Endothelial cell of umbilical vein (primary cell): ENCODE measurements around the gene IGBP1. TPM values are rescaled to one million over a fixed set of nuclear protein-coding genes. Genes with fewer than 3 reads are reported as not detected.

Source experiments
- BruUV-seq: library from RNA; stranded (reverse); fragments of 400-500 nt; replicated peaks from 2 replicates; lab custom pipeline; 2021; lab: Mats Ljungman, UMichigan
- CTCF ChIA-PET: fragments of 300-600, 350-600 bp; sonication (Branson Sonifier 250); formaldehyde crosslinking; loops from one replicate; lab custom pipeline; 2021; ENCODE audit warnings: antibody characterized with exemption, inconsistent platforms; lab: Charles Lee
- POLR2A ChIA-PET: fragments of 300-600, 350-600 bp; sonication (Branson Sonifier 250); formaldehyde crosslinking; loops from one replicate; lab custom pipeline; 2021; ENCODE audit warnings: antibody characterized with exemption, inconsistent platforms; lab: Charles Lee
- DNase-seq: peaks from one replicate; pipeline ENCODE4 v3.0.0-alpha.2; 2011; ENCODE audit warnings: low read depth, low spot score
- FAIRE-seq: peaks from 2 replicates; lab custom pipeline; 2011; peaks lifted over from hg19 to GRCh38; lab: Jason Lieb, UNC
- H2AFZ ChIP-seq: 2 replicates; pipeline ENCODE4 v1.6.0; 2012; ENCODE audit warnings: low read depth, low read length, control low read depth, inconsistent platforms
- H3K27ac ChIP-seq: 2 replicates; pipeline ENCODE4 v1.5.1; 2011; ENCODE audit warnings: low read depth, mild to moderate bottlenecking, control low read depth, low read length, moderate library complexity; ENCODE audit not compliant: insufficient read depth
- H3K27me3 ChIP-seq, 2 experiments: 2 replicates each; pipeline versions ENCODE4 v1.6.0 to v1.6.1; 2011; ENCODE audit warnings: low read length in 2 of 2, mixed read lengths in 1 of 2; ENCODE audit not compliant: control insufficient read depth in 2 of 2, insufficient read depth in 2 of 2
- H3K36me3 ChIP-seq, 2 experiments: 2 replicates in 1 of 2; 3 replicates in 1 of 2; pipeline ENCODE4 v1.5.1; 2011; ENCODE audit warnings: low read length in 2 of 2, mild to moderate bottlenecking in 1 of 2, moderate library complexity in 1 of 2; ENCODE audit not compliant: control insufficient read depth in 2 of 2, insufficient read depth in 2 of 2; ENCODE audit errors: extremely low read depth in 1 of 2
- H3K4me1 ChIP-seq: 3 replicates; pipeline ENCODE4 v1.5.1; 2011; ENCODE audit warnings: mild to moderate bottlenecking, low read length; ENCODE audit not compliant: control insufficient read depth, insufficient read depth; ENCODE audit errors: extremely low read depth
- H3K4me2 ChIP-seq: 2 replicates; pipeline ENCODE4 v1.6.1; 2011; ENCODE audit warnings: low read length, control low read depth, mixed read lengths; ENCODE audit not compliant: insufficient read depth
- H3K4me3 ChIP-seq, 3 experiments: fragments of 200-600 bp in 1 of 3; sonication (generic), shearing (Covaris generic) in 1 of 3; replicated peaks in 1 of 3; 2 replicates each; pipeline ENCODE4 v1.5.1; 2011 to 2016; ENCODE audit warnings: control low read depth in 3 of 3, low read length in 3 of 3, mild to moderate bottlenecking in 2 of 3, inconsistent platforms in 1 of 3, low read depth in 1 of 3, moderate library complexity in 1 of 3; ENCODE audit not compliant: insufficient read depth in 1 of 3
- H3K79me2 ChIP-seq: 2 replicates; pipeline ENCODE4 v1.6.0; 2012; ENCODE audit warnings: low read length, inconsistent platforms; ENCODE audit not compliant: control insufficient read depth, insufficient read depth
- H3K9ac ChIP-seq: replicated peaks from 2 replicates; pipeline ENCODE3; 2011; ENCODE audit warnings: low read length, control low read depth; ENCODE audit not compliant: insufficient read depth; ENCODE audit errors: extremely low read depth
- H3K9me1 ChIP-seq: replicated peaks from 3 replicates; pipeline ENCODE4 v1.6.0; 2011; ENCODE audit warnings: mild to moderate bottlenecking, low read length; ENCODE audit not compliant: control insufficient read depth, insufficient read depth; ENCODE audit errors: extremely low read depth
- H3K9me3 ChIP-seq: replicated peaks from 2 replicates; pipeline ENCODE4 v1.5.1; 2012; ENCODE audit warnings: low read length, inconsistent platforms; ENCODE audit not compliant: control insufficient read depth, insufficient read depth
- H4K20me1 ChIP-seq: replicated peaks from 2 replicates; pipeline ENCODE3; 2011; ENCODE audit warnings: mild to moderate bottlenecking, low read length; ENCODE audit not compliant: control insufficient read depth, insufficient read depth; ENCODE audit errors: extremely low read depth
- CTCF ChIP-seq, 2 donors: IDR thresholded peaks; 1 replicate in 1 of 2; 2 replicates in 1 of 2; pipeline ENCODE4 v1.5.1; 2011; ENCODE audit warnings: low read length in 2 of 2, mild to moderate bottlenecking in 2 of 2, moderate library complexity in 2 of 2, control low read depth in 1 of 2, inconsistent platforms in 1 of 2, low read depth in 1 of 2; ENCODE audit not compliant: insufficient read depth in 1 of 2; ENCODE audit errors: extremely low read depth in 1 of 2
- EZH2 ChIP-seq: IDR thresholded peaks from 2 replicates; pipeline ENCODE4 v1.6.1; 2012; ENCODE audit warnings: borderline replicate concordance, low read depth, mild to moderate bottlenecking, moderate library complexity, low read length, inconsistent platforms; ENCODE audit not compliant: severe bottlenecking
- FOS ChIP-seq: IDR thresholded peaks from 2 replicates; pipeline ENCODE4 v1.6.1; 2011; ENCODE audit warnings: mild to moderate bottlenecking, low read length, moderate library complexity, borderline replicate concordance; ENCODE audit not compliant: insufficient read depth
- GATA2 ChIP-seq: IDR thresholded peaks from 2 replicates; pipeline ENCODE4 v1.7.0; 2011; ENCODE audit warnings: low read depth, mild to moderate bottlenecking, moderate library complexity, mixed read lengths, low read length; ENCODE audit not compliant: insufficient read length, insufficient read depth
- JUN ChIP-seq: IDR thresholded peaks from 2 replicates; pipeline ENCODE4 v1.6.1; 2011; ENCODE audit warnings: borderline replicate concordance, low read depth; ENCODE audit not compliant: insufficient read length, insufficient read depth
- MYC ChIP-seq: IDR thresholded peaks from one replicate; pipeline ENCODE4 v1.6.1; 2011; ENCODE audit warnings: mild to moderate bottlenecking, low read depth, low read length
- POLR2A ChIP-seq: IDR thresholded peaks from 2 replicates; pipeline ENCODE4 v1.6.1; 2012; ENCODE audit warnings: low read depth, mild to moderate bottlenecking, control low read depth, low read length
- POLR2AphosphoS5 ChIP-seq: IDR thresholded peaks from 2 replicates; pipeline ENCODE4 v1.6.1; 2012; ENCODE audit warnings: low read depth, mild to moderate bottlenecking, control low read depth, low read length, moderate library complexity; ENCODE audit not compliant: insufficient read depth
- dilution Hi-C: fragments of 300-500 bp; cut with MboI; formaldehyde crosslinking; loops from one replicate; pipeline ENCODE4 v1.15.0; 2019; ENCODE audit warnings: low sequenced_read_pairs; ENCODE audit not compliant: extremely low pct_ligation_motif_present
- intact Hi-C: fragments of 100-400 bp; cut with micrococcal nuclease; formaldehyde crosslinking; loops from one replicate; pipeline ENCODE4 v1.10.0; 2022
- polyA plus RNA-seq, 4 experiments: library from polyadenylated mRNA; depleted of rRNA in 3 of 4; stranded (reverse) in 3 of 4; unstranded in 1 of 4; fragments of >200 nt; gene quantifications; 2 replicates each; pipeline versions ENCODE4 v1.2.1 to v1.2.3, GENCODE V29; 2011 to 2012; ENCODE audit warnings: missing spikeins in 1 of 4
- total RNA-seq: library from RNA; stranded (reverse); gene quantifications from 2 replicates; pipeline ENCODE4 v1.2.3, GENCODE V29; 2021
- TF ChIP-seq, protein P1 (sequence below): IDR thresholded peaks from 2 replicates; pipeline ENCODE4 v1.6.1; 2011; ENCODE audit not compliant: insufficient read depth, insufficient read length

IGBP1 gene
- total and polyA plus RNA-seq, 2 donors (not counting 3 experiments of a cell fraction or from before 2014, with no cell fraction given), result 38.1 to 39.5 TPM

DNA sequence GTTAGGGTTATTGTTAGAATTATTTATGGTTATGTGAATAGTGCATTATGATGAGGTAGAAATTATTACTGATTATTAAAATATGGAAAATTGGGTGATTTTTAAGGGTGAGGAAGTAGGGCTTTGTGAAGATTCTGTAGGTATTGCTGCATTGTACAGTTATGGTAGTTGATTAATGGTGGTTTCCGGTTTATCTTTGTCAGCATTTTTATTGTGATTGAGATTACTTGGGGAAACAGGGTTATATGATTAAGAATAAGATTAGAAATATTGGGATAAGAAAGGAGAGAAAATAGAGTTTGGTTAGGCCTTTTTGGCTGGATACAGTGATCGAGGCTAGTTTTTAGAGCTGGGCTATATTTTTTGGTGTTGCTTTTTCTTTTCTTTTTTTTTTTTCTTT, 8.6 kb upstream of the IGBP1 start:
- intact Hi-C loops, result no loop called here

More for the DNA sequence above, 8.6 kb upstream of the IGBP1 start:
- dilution Hi-C loops, result no loop called here
- Histone ChIP-seq H3K9me3 (no peaks in the 10 kb centered on the region), H3K79me2 (no peaks in the 10 kb centered on the region), H2AFZ (no peak overlapping the region), H3K4me2 (no peak overlapping the region), H3K27me3 (no peaks in the 10 kb centered on the region), H3K27ac (no peak overlapping the region), H3K4me3 (no peak overlapping the region), H4K20me1 (no peaks in the 10 kb centered on the region), H3K36me3 (no peaks in the 10 kb centered on the region), H3K9ac (no peak overlapping the region), H3K4me1 (no peaks in the 10 kb centered on the region), H3K9me1 (no peaks in the 10 kb centered on the region)
- no TSS peak for BruUV-seq
- CTCF ChIA-PET, result no interaction called here
- FAIRE-seq (no peak), DNase-seq (no peak)
- TF ChIP-seq, protein P1, sequence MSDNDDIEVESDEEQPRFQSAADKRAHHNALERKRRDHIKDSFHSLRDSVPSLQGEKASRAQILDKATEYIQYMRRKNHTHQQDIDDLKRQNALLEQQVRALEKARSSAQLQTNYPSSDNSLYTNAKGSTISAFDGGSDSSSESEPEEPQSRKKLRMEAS, result no peak
- TF ChIP-seq CTCF (IDR thresholded peaks at IDR 0.05; ENCODE audit: extremely low read depth in 1 of 2, insufficient read depth in 1 of 2, low read depth in 1 of 2, low read length in 2 of 2) (no peak), JUN (no peak), POLR2A (no peak), GATA2 (no peak), FOS (no peak), MYC (no peak), POLR2AphosphoS5 (no peak), EZH2 (no peak)
- POLR2A ChIA-PET, result no interaction called here
